AG10803 (cell line): ENCODE measurements around the gene MMP13.
"Not testable (repeated sequence)": the region's sequence is repeated elsewhere in the genome, so short reads cannot be mapped to it uniquely, and the experiment has no call there.

Experiments
- DNase-seq: peaks from one replicate; pipeline ENCODE4 v3.0.0; 2010; ENCODE audit warnings: low read depth
- H3K4me3 ChIP-seq: 2 replicates; pipeline ENCODE4 v1.5.1; 2011; ENCODE audit warnings: mild to moderate bottlenecking, low read length, control low read depth
- CTCF ChIP-seq: conservative IDR thresholded peaks from 2 replicates; pipeline ENCODE4 v1.5.1; 2011; ENCODE audit warnings: mild to moderate bottlenecking, low read length, control low read depth, inconsistent platforms

Gene MMP13

GRCh38 chr11:102921587-102922220 lies 33.8 kb downstream of the MMP13 start:
- no peak for DNase-seq
- no peak for TF ChIP-seq CTCF
- H3K4me3 ChIP-seq: no peak overlapping the region

GRCh38 chr11:102920118-102920684 lies 35.3 kb downstream of the MMP13 start:
- peak; percentile 36 for DNase-seq
- H3K4me3 ChIP-seq: no peak overlapping the region
- no peak for TF ChIP-seq CTCF

DNA sequence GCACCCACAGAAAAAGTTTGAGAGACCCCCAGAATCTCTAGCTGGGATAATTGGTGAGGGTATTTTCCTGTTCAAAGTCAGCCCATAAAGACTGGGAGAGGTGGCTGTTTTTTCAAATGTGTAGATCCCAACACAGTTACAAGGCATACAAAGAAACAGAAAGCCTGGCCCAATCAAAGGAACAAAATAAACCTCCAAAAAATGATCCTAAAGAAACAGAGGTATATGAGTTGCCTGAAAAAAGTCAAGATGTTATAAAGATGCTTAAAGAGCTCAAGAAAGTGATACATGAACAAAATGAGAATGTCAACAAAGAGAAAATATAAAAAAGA lies 40.5 kb downstream of the MMP13 start:
- no peak overlapping the region for H3K4me3 ChIP-seq
- TF ChIP-seq CTCF: no peak
- DNase-seq: no peak

DNA sequence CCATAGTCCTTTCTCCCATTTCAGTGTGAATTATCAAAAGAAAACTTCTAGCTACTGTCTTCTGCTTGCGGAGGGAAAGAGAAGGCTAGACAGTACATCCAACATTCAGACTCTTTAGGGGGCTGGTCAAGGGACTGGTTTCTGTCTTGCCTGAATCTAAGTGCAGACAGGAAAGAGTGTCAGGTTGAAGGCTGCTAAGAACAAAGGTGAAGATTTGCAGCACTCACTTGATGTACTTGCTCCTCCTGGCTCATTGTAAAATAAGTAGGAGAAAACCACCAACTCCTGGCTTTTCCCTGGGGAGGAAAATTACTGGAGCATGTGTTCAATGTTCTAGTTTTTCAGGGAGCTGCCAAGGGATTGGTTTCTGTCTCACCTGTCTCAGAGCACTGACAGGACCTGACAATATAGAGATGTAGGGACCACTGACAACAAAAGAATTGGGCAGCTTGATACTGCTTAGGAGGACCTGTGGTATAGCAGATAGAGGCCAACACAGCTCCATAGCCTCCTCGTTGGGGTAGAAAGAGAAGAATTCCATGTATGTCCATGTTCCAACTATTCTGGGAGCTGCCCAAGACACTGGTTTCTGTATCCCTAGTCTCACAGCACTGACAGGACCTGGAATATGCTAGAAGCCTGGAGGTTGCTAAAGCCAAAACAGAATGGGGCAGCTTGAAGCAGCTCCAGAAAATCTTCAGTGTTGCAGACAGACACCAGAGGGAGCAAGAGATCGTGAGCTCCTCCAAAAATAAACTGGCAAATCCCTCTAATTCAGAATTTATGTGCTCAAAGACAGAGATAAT lies 41.1 kb downstream of the MMP13 start:
- H3K4me3 ChIP-seq: no peak overlapping the region
- peak; percentile 60 for DNase-seq
- peak; percentile 91 for TF ChIP-seq CTCF

GRCh38 chr11:102912482-102912830 lies 43.1 kb downstream of the MMP13 start:
- no peak overlapping the region for H3K4me3 ChIP-seq
- TF ChIP-seq CTCF: no peak
- no peak for DNase-seq

- TF ChIP-seq CTCF: no peak
- no peak overlapping the region for H3K4me3 ChIP-seq
- DNase-seq: no peak
These were observed 43.6 kb downstream of the MMP13 start for GRCh38 chr11:102911758-102912481.

DNA sequence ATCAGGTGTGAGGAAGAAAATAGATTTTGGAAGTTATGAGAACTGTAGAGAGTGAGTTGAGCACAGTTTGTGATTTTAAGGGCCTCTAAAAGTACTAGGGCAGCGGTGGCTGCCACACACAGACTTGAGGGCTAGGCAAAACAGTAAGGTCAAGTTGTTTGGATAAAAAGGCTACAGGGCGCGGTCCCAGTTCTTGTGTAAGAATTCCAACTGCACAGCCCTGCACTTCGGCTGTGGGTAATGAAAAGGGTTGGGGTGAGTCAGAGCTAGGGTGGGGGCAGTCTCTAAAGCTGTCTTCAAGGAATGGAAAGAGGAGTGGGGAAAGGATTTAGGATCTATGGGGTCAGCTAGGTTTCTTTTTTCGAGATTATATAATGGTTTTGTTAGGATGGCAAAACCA lies 49.7 kb downstream of the MMP13 start:
- not testable (repeated sequence) for H3K4me3 ChIP-seq, DNase-seq

DNA sequence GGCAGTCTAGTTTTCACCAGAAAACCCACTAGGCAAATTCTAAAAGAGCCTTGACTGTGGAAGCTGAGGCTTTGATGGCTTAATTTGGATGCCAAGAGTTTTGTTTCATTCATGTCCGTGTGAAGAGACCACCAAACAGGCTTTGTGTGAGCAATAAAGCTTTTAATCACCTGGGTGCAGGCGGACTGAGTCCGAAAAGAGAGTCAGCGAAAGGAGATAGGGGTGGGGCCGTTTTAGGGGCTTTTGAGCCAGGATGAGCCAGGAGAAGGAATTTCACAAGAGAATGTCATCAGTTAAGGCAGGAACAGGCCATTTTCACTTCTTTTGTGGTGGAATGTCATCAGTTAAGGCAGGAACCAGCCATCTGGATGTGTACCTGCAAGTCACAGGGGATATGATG lies 51.6 kb downstream of the MMP13 start:
- not testable (repeated sequence) for H3K4me3 ChIP-seq, DNase-seq
